Measurements from ENCODE around the gene ADGRD2. TPM values are rescaled to one million over a fixed set of nuclear protein-coding genes. Genes with fewer than 3 reads are reported as not detected.

Gene ADGRD2
- total RNA-seq, 1 experiment from 2014 or later, result 1.5 TPM

DNA sequence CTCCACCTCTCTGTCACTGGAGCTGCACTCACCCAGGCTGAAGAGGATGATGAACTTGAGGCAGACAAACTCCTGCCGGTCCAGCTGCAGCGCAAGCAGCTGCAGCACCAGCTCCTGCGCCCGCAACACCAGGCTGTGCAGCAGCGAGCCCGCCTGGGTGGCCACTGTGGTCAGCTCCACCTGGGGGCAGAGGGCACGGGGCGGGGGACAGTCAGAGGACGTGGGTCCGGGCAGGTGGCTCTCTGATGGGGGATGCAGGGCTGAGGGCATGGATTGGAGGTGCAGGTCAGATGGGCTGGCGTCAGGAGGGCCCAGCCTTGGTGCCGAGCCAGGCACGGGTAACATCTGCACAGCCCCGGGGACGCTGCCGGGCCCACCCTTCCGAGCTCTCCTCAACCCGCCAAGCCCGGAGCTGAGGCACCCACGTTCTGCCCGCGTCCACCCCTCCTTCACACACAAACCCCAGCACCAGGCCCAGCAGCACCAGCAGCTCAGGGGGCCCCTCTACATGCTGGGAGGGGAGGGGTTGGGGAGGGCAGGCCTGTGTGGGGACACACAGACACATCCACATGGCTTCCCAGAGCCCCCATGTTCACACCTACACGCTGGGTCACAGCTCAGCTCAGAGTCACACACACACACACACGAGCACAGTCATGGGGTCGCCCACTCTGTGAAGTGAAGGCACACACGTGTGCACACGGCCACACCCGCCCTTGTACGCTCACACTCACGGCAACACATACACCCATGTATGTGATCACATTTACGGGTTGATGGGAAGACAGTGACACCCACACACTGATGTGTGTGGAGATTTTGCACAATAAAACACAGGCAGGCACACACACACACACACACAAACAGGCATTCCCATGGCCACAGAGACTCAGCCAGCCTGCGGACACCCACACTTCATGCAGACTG, 41.1 kb downstream of the ADGRD2 start:
- no peak overlapping the region for H3T11ph ChIP-seq (ENCODE audit: low read length)
- no peak overlapping the region for H3K23ac ChIP-seq (ENCODE audit: insufficient read length, low read depth, low read length)
- no peak overlapping the region for H2BK20ac ChIP-seq (ENCODE audit: low read depth, low read length, poor library complexity, severe bottlenecking)
- H2BK15ac ChIP-seq (ENCODE audit: low read depth, low read length), result no peak overlapping the region
- Mint-ChIP-seq H3K27me3 (ENCODE audit: low read depth) (peaks cover 22% of the 10 kb centered on the region), H3K36me3 (ENCODE audit: insufficient read depth in 1 of 3, low read depth in 3 of 3) (no peaks in the 10 kb centered on the region), H3K27ac (no peak overlapping the region; a peak in 1 of 7 replicates), H3K4me1 (peaks cover 12 to 42% of the 10 kb centered on the region in 2 experiments), H3K9me3 (no peaks in the 10 kb centered on the region), H3K4me3 (no peak overlapping the region)
- TF ChIP-seq, protein P1, sequence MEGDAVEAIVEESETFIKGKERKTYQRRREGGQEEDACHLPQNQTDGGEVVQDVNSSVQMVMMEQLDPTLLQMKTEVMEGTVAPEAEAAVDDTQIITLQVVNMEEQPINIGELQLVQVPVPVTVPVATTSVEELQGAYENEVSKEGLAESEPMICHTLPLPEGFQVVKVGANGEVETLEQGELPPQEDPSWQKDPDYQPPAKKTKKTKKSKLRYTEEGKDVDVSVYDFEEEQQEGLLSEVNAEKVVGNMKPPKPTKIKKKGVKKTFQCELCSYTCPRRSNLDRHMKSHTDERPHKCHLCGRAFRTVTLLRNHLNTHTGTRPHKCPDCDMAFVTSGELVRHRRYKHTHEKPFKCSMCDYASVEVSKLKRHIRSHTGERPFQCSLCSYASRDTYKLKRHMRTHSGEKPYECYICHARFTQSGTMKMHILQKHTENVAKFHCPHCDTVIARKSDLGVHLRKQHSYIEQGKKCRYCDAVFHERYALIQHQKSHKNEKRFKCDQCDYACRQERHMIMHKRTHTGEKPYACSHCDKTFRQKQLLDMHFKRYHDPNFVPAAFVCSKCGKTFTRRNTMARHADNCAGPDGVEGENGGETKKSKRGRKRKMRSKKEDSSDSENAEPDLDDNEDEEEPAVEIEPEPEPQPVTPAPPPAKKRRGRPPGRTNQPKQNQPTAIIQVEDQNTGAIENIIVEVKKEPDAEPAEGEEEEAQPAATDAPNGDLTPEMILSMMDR (conservative IDR thresholded peaks at IDR 0.05), result no peak
- H3K9me3 ChIP-seq (ENCODE audit: control insufficient read depth, low read depth, low read length), result no peaks in the 10 kb centered on the region
- no peak overlapping the region for H2BK5ac ChIP-seq (ENCODE audit: insufficient read length, low read length)
- H2BK12ac ChIP-seq (ENCODE audit: insufficient read length, low read depth, low read length), result no peak overlapping the region
- H3K56ac ChIP-seq (ENCODE audit: insufficient read length, low read depth, low read length), result no peak overlapping the region
- no peak overlapping the region for H3K14ac ChIP-seq (ENCODE audit: insufficient read depth, low read length)
- H4K8ac ChIP-seq (replicated peaks; ENCODE audit: insufficient read length, low read depth, low read length), result no peak overlapping the region
- no peak overlapping the region for H3K4me2 ChIP-seq (ENCODE audit: insufficient read depth, insufficient read length, low read length)
- no peaks in the 10 kb centered on the region for H3K79me1 ChIP-seq (ENCODE audit: insufficient read depth, low read depth, low read length, poor library complexity, severe bottlenecking)
- no peaks in the 10 kb centered on the region for H3K23me2 ChIP-seq (ENCODE audit: insufficient read length, low read depth, low read length, poor library complexity, severe bottlenecking)
- H3K18ac ChIP-seq (ENCODE audit: insufficient read length, low read depth, low read length), result no peak overlapping the region
- H3K27me3 ChIP-seq (ENCODE audit: insufficient read depth, low read length), result no peaks in the 10 kb centered on the region
- no peaks in the 10 kb centered on the region for H3K79me2 ChIP-seq (ENCODE audit: insufficient read depth, low read length)
- H2BK120ac ChIP-seq (ENCODE audit: low read depth, low read length, poor library complexity, severe bottlenecking), result no peak overlapping the region
- H3K4ac ChIP-seq (ENCODE audit: low read depth, low read length), result no peak overlapping the region
- no peaks in the 10 kb centered on the region for H4K20me1 ChIP-seq (ENCODE audit: control insufficient read depth, insufficient read depth, insufficient read length)
- no peaks in the 10 kb centered on the region for H3K4me1 ChIP-seq (ENCODE audit: insufficient read depth, low read length)
- H3K27ac ChIP-seq (ENCODE audit: insufficient read length, low read depth, low read length), result no peak overlapping the region
- no CpG with 5 or more reads among the region's 32 CpGs for WGBS (ENCODE audit: extremely low coverage, insufficient read length, low lambda C conversion rate)
- DNase-seq, result no peak
- H3K9ac ChIP-seq (ENCODE audit: extremely low read depth, insufficient read length, low read length), result no peak overlapping the region
- no peak overlapping the region for H4K5ac ChIP-seq (ENCODE audit: insufficient read length, low read depth, low read length)
- no peak overlapping the region for H2AK5ac ChIP-seq (ENCODE audit: insufficient read length, low read length)
- no peak overlapping the region for H2AFZ ChIP-seq (ENCODE audit: low read length)
- H4K91ac ChIP-seq (ENCODE audit: insufficient read length, low read depth, low read length), result no peak overlapping the region

Measured in H9 (cell line).